Cardiac muscle cell (in vitro differentiated cells and primary cell): ENCODE measurements around the gene RBBP5. TPM values are rescaled to one million over a fixed set of nuclear protein-coding genes. Genes with fewer than 3 reads are reported as not detected.

Source experiments
- DNase-seq, 2 donors: peaks; one replicate each; pipeline versions ENCODE4 v3.0.0 to v3.0.0-alpha.2; 2010 to 2017; ENCODE audit warnings: low read depth in 1 of 2, low spot score in 1 of 2
- H3K27ac ChIP-seq: fragments of 200-600 bp; sonication (generic); 2 replicates; pipeline ENCODE4 v1.5.1; 2016
- H3K27me3 ChIP-seq: fragments of 200-600 bp; sonication (generic); 2 replicates; pipeline ENCODE4 v1.6.0; 2016; ENCODE audit warnings: control low read depth
- H3K36me3 ChIP-seq: fragments of 200-600 bp; sonication (generic); 2 replicates; pipeline ENCODE4 v1.5.1; 2016; ENCODE audit warnings: control low read depth
- H3K4me1 ChIP-seq: fragments of 200-600 bp; sonication (generic); 2 replicates; pipeline ENCODE4 v1.8.1; 2017; ENCODE audit warnings: low read depth, mild to moderate bottlenecking, mixed run types
- H3K4me3 ChIP-seq: fragments of 200-600 bp; sonication (generic); 2 replicates; pipeline ENCODE4 v1.5.1; 2016; ENCODE audit warnings: mild to moderate bottlenecking
- H3K9me3 ChIP-seq: fragments of 200-600 bp; sonication (generic); 2 replicates; pipeline ENCODE4 v1.5.1; 2017; ENCODE audit warnings: low read depth, mild to moderate bottlenecking, control low read depth
- CTCF ChIP-seq: IDR thresholded peaks from 2 replicates; pipeline ENCODE4 v1.5.1; 2012; ENCODE audit warnings: low read depth, mild to moderate bottlenecking, low read length
- polyA plus RNA-seq: library from polyadenylated mRNA; unstranded; fragments of >200 nt; fragmentation: Nextera tagmentation; extraction: Ambion mirVana; gene quantifications from 2 replicates; pipeline ENCODE4 v1.2.1, GENCODE V29; 2016
- total RNA-seq: library from RNA; depleted of rRNA; stranded (reverse); fragments of >200 nt; gene quantifications from 2 replicates; pipeline ENCODE4 v1.2.3, GENCODE V29; 2016

Gene RBBP5
- total and polyA plus RNA-seq, 2 experiments from 2014 or later: 8.1 to 9.2 TPM

GRCh38 chr1:205127646-205128045, 5.9 kb upstream of the RBBP5 start:
- DNase-seq: no peak
- H3K4me3 ChIP-seq: no peak overlapping the region
- no peaks in the 10 kb centered on the region for H3K4me1 ChIP-seq
- no peak overlapping the region for H3K27ac ChIP-seq
- no peaks in the 10 kb centered on the region for H3K9me3 ChIP-seq
- no peak for TF ChIP-seq CTCF
- H3K36me3 ChIP-seq: no peaks in the 10 kb centered on the region
- H3K27me3 ChIP-seq: no peaks in the 10 kb centered on the region

GRCh38 chr1:205124726-205125125, 2.9 kb upstream of the RBBP5 start:
- H3K36me3 ChIP-seq: no peaks in the 10 kb centered on the region
- no peaks in the 10 kb centered on the region for H3K27me3 ChIP-seq
- H3K4me1 ChIP-seq: peaks cover 7% of the 10 kb centered on the region
- TF ChIP-seq CTCF: no peak
- no peak overlapping the region for H3K4me3 ChIP-seq
- no peak for DNase-seq
- H3K9me3 ChIP-seq: no peaks in the 10 kb centered on the region
- no peak overlapping the region for H3K27ac ChIP-seq

- H3K4me3 ChIP-seq: peak overlapping the region; percentile 92
- H3K9me3 ChIP-seq: no peaks in the 10 kb centered on the region
- peak overlapping the region; percentile 97 for H3K27ac ChIP-seq
- no peaks in the 10 kb centered on the region for H3K27me3 ChIP-seq
- no peak for DNase-seq
- peaks cover 7% of the 10 kb centered on the region for H3K4me1 ChIP-seq
- no peak for TF ChIP-seq CTCF
- no peaks in the 10 kb centered on the region for H3K36me3 ChIP-seq
These were observed 708 bp upstream of the RBBP5 start for GRCh38 chr1:205122489-205122882.

GRCh38 chr1:205118752-205119151, 3.0 kb downstream of the RBBP5 start:
- no peak for TF ChIP-seq CTCF
- no peak for DNase-seq
- Histone ChIP-seq H3K4me3 (no peak overlapping the region), H3K4me1 (peaks cover 7% of the 10 kb centered on the region), H3K27me3 (no peaks in the 10 kb centered on the region), H3K27ac (no peak overlapping the region), H3K9me3 (no peaks in the 10 kb centered on the region), H3K36me3 (peaks cover 13% of the 10 kb centered on the region)

GRCh38 chr1:205111354-205111753, 10.4 kb downstream of the RBBP5 start:
- no peaks in the 10 kb centered on the region for H3K4me1 ChIP-seq
- no peak for TF ChIP-seq CTCF
- H3K27ac ChIP-seq: no peak overlapping the region
- H3K36me3 ChIP-seq: peaks cover 18% of the 10 kb centered on the region
- DNase-seq: no peak
- no peak overlapping the region for H3K4me3 ChIP-seq
- no peaks in the 10 kb centered on the region for H3K27me3 ChIP-seq
- no peaks in the 10 kb centered on the region for H3K9me3 ChIP-seq

- Histone ChIP-seq H3K4me1 (no peaks in the 10 kb centered on the region), H3K9me3 (no peaks in the 10 kb centered on the region), H3K36me3 (peaks cover 21% of the 10 kb centered on the region), H3K4me3 (no peak overlapping the region), H3K27ac (no peak overlapping the region), H3K27me3 (no peaks in the 10 kb centered on the region)
- no peak for TF ChIP-seq CTCF
- no peak for DNase-seq
These were observed 12.1 kb downstream of the RBBP5 start for GRCh38 chr1:205109711-205110110.
